SK-N-MC (cell line): Measurements from ENCODE around the gene KRTAP5-7.
"Not testable (repeated sequence)": the region's sequence is repeated elsewhere in the genome, so short reads cannot be mapped to it uniquely, and the experiment has no call there.

Experiments used
- DNase-seq: peaks from one replicate; pipeline ENCODE4 v3.0.0-alpha.2; 2011; ENCODE audit warnings: low read depth, low spot score
- H3K27ac ChIP-seq: fragments of 200-600 bp; sonication (generic); 2 replicates; pipeline ENCODE4 v1.5.1; 2016; ENCODE audit warnings: mixed run types
- H3K36me3 ChIP-seq: fragments of 200-600 bp; sonication (generic); 2 replicates; pipeline ENCODE4 v1.6.1; 2017; ENCODE audit warnings: antibody characterized with exemption, low read length, mixed read lengths; ENCODE audit not compliant: insufficient read depth
- H3K4me3 ChIP-seq: fragments of 200-600 bp; sonication (generic); 2 replicates; pipeline ENCODE4 v1.5.1; 2016
- H3K9ac ChIP-seq: fragments of 200-600 bp; sonication (generic); 2 replicates; pipeline ENCODE4 v1.8.0; 2017; ENCODE audit warnings: mixed run types, mixed read lengths; ENCODE audit not compliant: insufficient read length
- H3K9me3 ChIP-seq: fragments of 200-600 bp; sonication (generic); 2 replicates; pipeline ENCODE4 v1.6.1; 2017; ENCODE audit warnings: low read depth, mild to moderate bottlenecking, antibody characterized with exemption, low read length, moderate library complexity, mixed read lengths
- EZH2 ChIP-seq: fragments of 200-600 bp; sonication (generic); IDR thresholded peaks from one replicate; pipeline ENCODE4 v1.6.1; 2017; ENCODE audit warnings: antibody characterized with exemption
- FOXP2 ChIP-seq: optimal IDR thresholded peaks from 2 replicates; pipeline ENCODE3; 2011; ENCODE audit warnings: mild to moderate bottlenecking, moderate library complexity; ENCODE audit not compliant: insufficient read depth; ENCODE audit errors: extremely low read length, control extremely low read depth
- POLR2AphosphoS5 ChIP-seq: IDR thresholded peaks from 2 replicates; pipeline ENCODE4 v1.6.1; 2012; ENCODE audit warnings: mild to moderate bottlenecking, low read depth, low read length, borderline replicate concordance

The KRTAP5-7 gene

GRCh38 chr11:71557257-71557656 is 30.2 kb downstream of the KRTAP5-7 start:
- DNase-seq: no peak
- Histone ChIP-seq H3K4me3 (no peak overlapping the region), H3K27ac (no peak overlapping the region), H3K9me3 (no peaks in the 10 kb centered on the region), H3K9ac (no peak overlapping the region), H3K36me3 (no peaks in the 10 kb centered on the region)
- TF ChIP-seq EZH2: no peak
- no peak for TF ChIP-seq FOXP2
- TF ChIP-seq POLR2AphosphoS5: no peak

GRCh38 chr11:71558996-71559395 is 31.9 kb downstream of the KRTAP5-7 start:
- no peak overlapping the region for H3K27ac ChIP-seq
- TF ChIP-seq POLR2AphosphoS5 (no peak), EZH2 (no peak), FOXP2 (no peak)
- H3K9ac ChIP-seq: no peak overlapping the region
- H3K36me3 ChIP-seq: no peaks in the 10 kb centered on the region
- DNase-seq: no peak
- H3K9me3 ChIP-seq: no peaks in the 10 kb centered on the region
- no peak overlapping the region for H3K4me3 ChIP-seq

GRCh38 chr11:71562120-71562519 is 35.1 kb downstream of the KRTAP5-7 start:
- Histone ChIP-seq H3K9ac (no peak overlapping the region), H3K27ac (no peak overlapping the region), H3K4me3 (no peak overlapping the region), H3K36me3 (no peaks in the 10 kb centered on the region), H3K9me3 (no peaks in the 10 kb centered on the region)
- TF ChIP-seq POLR2AphosphoS5: no peak
- no peak for TF ChIP-seq EZH2
- TF ChIP-seq FOXP2: no peak
- DNase-seq: no peak

GRCh38 chr11:71563406-71563805 is 36.3 kb downstream of the KRTAP5-7 start:
- Histone ChIP-seq H3K27ac (no peak overlapping the region), H3K9me3 (no peaks in the 10 kb centered on the region), H3K9ac (no peak overlapping the region), H3K36me3 (no peaks in the 10 kb centered on the region), H3K4me3 (no peak overlapping the region)
- no peak for DNase-seq
- TF ChIP-seq FOXP2 (no peak), EZH2 (no peak)

- Histone ChIP-seq H3K36me3 (no peaks in the 10 kb centered on the region), H3K9me3 (no peaks in the 10 kb centered on the region), H3K27ac (no peak overlapping the region), H3K4me3 (no peak overlapping the region), H3K9ac (no peak overlapping the region)
- no peak for TF ChIP-seq POLR2AphosphoS5
- no peak for TF ChIP-seq EZH2
- no peak for TF ChIP-seq FOXP2
- DNase-seq: no peak
Measured at GRCh38 chr11:71564430-71564829, 37.4 kb downstream of the KRTAP5-7 start.

- H3K9ac ChIP-seq: no peak within 1 kb of the TSS
- no peak within 1 kb of the TSS for H3K27ac ChIP-seq
- no peak for DNase-seq
- H3K36me3 ChIP-seq: no peaks in the 10 kb centered on the region
- no peaks in the 10 kb centered on the region for H3K9me3 ChIP-seq
- H3K4me3 ChIP-seq: no peak within 1 kb of the TSS
- TF ChIP-seq FOXP2 (no peak), EZH2 (no peak), POLR2AphosphoS5 (no peak)
Measured at GRCh38 chr11:71565263-71565662, 38.2 kb downstream of the KRTAP5-7 start, which contains the start of gene KRTAP5-10. Gene KRTAP5-10 (plus strand): TSS chr11:71565563. CDS start chr11:71565588, 25 bp downstream.

- DNase-seq: no peak
- no peaks in the 10 kb centered on the region for H3K9me3 ChIP-seq
- H3K9ac ChIP-seq: no peak overlapping the region
- no peak overlapping the region for H3K4me3 ChIP-seq
- TF ChIP-seq FOXP2: no peak
- TF ChIP-seq EZH2: no peak
- TF ChIP-seq POLR2AphosphoS5: no peak
- no peaks in the 10 kb centered on the region for H3K36me3 ChIP-seq
- no peak overlapping the region for H3K27ac ChIP-seq
Measured at GRCh38 chr11:71566081-71566620, 39.1 kb downstream of the KRTAP5-7 start.

- not testable (repeated sequence) for H3K9ac ChIP-seq, H3K4me3 ChIP-seq, H3K9me3 ChIP-seq, H3K27ac ChIP-seq, H3K36me3 ChIP-seq, DNase-seq
Measured at GRCh38 chr11:71566626-71567599, 39.8 kb downstream of the KRTAP5-7 start.

- H3K9me3 ChIP-seq, H3K4me3 ChIP-seq, H3K27ac ChIP-seq, DNase-seq, H3K36me3 ChIP-seq, H3K9ac ChIP-seq: not testable (repeated sequence)
Measured at GRCh38 chr11:71567633-71568032, 40.6 kb downstream of the KRTAP5-7 start.
